ENCODE data around the gene ZNF831.

The ZNF831 gene

DNA sequence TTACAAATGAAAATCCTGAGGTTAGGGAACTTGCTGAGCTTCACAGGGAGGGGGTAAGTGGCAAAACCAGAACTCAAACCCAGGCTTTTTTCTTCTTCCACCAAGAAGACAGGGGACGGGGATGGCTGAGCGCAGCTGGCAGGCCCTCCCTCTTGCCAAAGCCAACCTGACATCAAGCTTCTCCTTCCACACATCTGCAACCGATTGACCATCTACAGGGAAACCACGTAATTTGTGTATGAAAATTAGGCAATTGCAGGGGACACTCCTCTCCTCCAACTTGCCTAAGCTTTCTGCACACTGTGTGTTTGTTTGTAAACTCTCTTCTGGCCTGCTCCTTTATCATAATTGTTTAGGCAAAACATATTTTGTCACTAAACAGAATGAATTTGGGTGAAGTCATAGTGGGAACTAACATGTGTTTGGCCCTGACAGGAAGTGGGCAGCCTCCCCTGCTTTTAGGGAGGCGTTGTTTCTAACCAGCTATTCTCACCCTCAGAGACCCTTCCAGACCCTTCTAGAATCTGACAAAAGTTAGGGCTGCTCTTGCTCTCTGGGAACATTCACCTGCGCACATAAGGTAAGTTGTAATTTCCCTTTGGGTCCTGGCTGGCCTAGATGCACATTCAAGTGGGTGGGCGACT, 18.9 kb downstream of the ZNF831 start:
- DNase-seq = no peak

DNA sequence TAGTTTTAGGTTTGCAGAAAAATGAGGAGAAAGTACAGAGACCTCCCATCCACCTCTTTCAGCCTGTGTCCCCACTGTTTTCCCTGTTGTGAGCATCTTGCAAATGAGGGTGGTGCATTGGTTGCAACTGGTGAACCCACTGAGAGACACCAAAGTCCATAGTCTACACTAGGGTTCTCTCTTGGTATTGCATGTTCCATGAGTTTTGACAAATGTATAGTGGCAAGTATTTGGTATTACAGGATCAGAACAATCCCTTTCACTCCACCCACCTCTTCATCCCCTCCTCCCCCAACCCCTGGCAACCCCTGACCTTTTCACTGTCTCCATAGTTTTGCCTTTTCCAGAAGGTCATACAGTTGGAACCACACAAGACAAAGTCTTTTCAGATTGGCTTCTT, 20.1 kb downstream of the ZNF831 start:
- no peak for DNase-seq

DNA sequence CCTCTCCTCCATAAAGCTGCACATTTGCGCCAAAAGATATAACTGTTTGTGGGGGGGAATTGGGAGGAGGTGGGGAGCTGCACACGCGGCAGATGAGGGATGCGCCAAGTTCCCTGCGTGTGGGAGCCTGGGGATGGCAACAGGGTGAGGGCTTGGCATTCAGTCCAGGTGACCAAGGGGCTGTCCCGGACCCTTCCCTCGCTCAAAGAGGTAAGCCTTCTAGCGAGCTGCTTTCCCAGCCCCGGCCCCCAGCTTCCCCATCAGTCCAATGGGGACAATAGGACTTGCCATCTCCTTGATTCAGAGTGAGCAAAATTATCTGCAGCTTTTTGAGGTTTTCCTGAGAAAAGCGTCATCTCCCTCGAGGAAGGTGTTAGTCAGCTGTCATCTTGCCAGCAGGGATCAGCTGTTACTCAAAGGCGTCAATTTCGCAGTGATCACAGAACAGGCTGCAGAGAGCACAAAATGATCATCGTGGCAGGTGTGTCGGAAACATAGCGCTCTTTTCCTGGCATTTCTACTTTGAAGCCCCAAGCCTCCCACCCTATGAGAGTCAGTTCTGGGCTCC, 21.3 kb downstream of the ZNF831 start:
- no peak for DNase-seq

DNA sequence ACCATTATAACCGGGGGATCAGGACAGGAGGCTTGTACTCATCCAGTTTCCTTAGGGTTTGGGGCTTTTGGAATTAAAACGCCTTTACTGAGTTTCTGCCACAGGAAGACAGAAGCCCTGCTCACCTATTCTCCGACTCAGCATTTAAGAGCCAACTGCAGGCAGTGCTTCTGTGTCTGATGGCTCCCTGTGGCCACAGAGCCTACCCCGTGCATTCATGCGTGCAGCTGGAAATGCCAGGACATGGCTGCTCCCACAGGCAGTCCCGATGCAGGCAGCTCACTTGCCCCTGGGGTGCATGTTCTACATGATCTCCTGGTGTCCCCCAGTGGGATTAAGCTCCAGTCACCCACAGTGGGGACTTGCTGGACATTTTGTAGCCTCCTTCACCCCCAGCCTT, 22.2 kb downstream of the ZNF831 start:
- DNase-seq = no peak

DNA sequence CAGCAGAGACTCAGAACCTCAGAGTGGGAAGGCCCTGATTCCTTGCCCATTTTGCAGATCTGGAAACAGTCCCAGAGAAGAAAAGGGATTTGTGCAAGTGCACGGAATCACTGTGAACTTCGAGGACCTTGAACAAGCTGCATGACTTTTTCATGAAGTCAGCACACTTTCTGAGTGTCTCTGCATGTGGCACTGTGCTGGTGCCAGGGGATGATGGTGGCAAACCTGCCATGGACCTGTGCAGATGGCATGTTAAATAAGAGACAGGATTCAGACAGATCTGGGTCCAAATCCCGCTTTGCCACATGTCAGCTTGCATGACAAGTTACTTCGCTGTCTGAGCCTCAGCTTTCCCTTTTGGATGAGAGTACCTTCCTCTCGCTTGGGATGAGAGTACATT, 26.8 kb downstream of the ZNF831 start:
- DNase-seq = no peak

DNA sequence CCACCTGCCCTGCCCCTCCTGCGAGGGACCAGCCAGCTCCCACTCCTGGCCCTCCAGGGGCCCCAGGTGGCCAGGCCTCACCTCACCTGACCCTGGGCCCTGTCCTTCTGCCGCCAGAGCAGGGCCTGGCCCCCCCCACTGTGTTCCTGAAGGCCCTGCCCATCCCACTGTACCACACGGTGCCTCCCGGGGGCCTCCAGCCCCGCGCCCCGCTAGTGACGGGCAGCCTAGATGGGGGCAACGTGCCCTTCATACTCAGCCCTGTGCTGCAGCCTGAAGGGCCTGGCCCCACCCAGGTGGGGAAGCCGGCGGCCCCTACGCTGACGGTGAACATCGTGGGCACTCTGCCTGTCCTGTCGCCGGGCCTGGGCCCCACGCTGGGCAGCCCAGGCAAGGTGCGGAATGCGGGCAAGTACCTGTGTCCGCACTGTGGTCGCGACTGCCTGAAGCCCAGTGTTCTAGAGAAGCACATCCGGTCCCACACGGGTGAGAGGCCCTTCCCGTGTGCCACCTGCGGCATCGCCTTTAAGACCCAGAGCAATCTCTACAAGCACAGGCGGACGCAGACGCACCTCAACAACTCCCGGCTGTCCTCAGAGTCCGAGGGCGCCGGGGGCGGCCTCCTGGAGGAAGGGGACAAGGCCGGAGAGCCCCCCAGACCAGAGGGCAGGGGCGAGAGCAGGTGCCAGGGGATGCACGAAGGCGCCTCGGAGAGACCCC, 27.6 kb downstream of the ZNF831 start:
- DNase-seq = no peak

DNA sequence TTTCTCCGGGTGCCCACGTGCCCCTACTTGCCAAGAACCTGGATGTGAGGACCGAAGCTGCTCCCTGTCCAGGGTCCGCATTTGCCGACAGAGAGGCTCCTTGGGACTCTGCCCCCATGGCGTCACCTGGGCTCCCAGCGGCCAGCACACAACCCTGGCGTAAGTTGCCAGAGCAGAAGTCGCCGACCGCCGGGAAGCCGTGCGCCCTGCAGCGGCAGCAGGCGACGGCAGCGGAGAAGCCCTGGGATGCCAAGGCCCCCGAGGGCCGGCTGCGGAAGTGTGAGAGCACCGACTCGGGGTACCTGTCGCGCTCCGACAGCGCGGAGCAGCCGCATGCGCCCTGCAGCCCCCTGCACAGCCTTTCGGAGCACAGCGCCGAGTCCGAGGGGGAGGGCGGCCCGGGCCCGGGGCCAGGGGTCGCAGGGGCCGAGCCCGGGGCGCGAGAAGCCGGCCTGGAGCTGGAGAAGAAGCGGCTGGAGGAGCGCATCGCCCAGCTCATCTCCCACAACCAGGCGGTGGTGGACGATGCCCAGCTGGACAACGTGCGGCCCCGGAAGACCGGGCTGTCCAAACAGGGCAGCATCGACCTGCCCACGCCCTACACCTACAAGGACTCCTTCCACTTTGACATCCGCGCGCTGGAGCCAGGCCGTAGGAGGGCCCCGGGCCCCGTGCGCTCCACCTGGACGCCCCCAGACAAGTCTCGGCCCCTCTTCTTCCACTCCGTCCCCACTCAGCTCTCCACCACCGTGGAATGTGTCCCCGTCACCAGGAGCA, 28.3 kb downstream of the ZNF831 start:
- DNase-seq = no peak

DNA sequence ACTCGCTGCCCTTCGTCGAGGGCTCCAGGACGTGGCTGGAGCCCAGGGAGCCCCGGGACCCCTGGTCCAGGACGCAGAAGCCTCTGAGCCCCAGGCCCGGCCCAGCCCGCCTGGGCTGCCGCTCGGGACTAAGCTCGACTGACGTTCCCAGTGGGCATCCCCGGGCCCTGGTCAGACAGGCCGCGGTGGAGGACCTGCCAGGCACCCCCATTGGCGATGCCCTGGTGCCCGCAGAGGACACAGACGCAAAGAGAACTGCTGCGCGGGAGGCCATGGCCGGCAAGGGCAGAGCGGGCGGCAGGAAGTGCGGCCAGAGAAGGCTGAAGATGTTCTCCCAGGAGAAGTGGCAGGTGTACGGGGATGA, 28.9 kb downstream of the ZNF831 start:
- DNase-seq = no peak

DNA sequence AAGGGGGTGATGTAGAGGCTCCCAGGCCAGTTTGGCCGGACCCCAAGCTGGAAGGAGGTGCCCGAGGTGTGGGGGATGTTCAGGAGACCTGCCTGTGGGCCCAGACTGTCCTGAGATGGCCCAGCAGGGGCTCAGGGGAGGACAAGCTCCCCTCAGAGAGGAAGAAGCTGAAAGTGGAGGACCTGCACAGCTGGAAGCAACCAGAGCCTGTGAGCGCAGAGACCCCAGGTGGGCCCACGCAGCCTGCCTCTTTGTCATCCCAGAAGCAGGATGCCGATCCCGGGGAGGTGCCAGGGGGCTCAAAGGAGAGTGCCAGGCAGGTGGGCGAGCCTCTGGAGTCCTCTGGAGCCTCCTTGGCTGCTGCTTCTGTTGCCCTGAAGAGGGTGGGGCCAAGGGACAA, 29.7 kb downstream of the ZNF831 start:
- no peak for DNase-seq

DNA sequence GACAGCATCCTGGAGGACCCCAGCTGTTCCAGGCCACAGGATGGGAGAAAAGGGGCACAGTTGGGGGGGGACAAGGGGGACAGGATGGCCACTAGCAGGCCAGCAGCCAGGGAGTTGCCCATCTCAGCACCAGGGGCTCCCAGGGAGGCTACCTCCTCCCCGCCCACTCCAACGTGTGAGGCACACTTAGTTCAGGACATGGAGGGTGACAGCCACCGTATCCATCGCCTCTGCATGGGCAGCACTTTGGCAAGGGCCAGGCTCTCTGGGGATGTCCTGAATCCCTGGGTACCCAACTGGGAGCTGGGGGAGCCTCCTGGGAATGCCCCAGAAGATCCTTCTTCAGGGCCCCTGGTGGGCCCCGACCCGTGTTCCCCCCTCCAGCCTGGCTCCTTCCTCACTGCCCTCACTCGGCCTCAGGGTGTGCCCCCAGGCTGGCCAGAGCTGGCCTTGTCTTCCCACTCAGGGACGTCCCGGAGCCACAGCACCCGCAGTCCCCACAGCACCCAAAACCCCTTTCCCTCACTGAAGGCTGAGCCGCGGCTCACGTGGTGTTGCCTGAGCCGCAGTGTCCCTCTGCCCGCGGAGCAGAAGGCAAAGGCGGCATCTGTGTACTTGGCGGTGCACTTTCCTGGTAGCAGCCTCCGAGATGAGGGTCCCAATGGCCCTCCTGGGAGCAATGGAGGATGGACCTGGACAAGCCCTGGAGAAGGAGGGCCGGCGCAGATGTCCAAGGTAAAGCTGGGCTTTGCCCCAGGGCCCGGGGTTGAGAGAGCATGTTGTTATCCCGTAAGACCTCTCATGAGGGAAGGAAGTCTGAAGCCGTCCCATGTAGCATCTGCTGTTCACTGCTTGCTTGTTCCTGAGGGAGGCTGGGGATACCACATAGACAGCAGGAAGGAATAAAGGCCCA, 30.7 kb downstream of the ZNF831 start:
- no peak for DNase-seq

DNA sequence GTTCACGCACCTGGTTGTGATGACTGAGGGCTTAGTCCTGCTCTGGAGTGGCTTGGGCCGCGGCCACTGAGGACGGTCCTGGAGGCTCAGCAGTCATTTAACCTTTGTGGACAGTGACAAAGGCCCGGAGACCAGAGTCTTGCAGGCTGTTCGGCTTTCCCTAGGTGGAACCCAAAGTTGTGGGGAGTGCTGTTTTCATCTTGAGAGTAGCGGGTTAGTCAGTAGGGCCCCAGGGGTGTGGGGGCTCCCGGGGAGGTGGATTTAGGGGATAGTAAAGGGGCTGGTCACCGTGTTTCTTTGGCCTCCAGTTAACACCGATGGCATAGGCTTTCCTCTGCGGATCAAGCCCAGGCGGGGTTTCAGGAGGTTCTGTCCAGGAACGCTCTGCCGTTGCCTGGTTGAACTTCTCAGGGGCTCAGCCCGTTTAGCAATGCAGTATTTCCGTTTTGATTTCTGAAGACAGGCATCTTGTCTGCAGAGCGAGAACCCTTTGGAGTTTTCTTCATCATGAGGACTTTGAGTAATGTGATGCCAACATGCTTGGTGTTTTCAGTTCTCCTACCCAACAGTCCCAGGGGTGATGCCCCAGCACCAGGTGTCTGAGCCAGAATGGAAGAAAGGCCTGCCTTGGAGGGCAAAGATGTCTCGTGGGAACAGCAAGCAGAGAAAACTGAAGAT, 31.8 kb downstream of the ZNF831 start:
- no peak for DNase-seq

DNA sequence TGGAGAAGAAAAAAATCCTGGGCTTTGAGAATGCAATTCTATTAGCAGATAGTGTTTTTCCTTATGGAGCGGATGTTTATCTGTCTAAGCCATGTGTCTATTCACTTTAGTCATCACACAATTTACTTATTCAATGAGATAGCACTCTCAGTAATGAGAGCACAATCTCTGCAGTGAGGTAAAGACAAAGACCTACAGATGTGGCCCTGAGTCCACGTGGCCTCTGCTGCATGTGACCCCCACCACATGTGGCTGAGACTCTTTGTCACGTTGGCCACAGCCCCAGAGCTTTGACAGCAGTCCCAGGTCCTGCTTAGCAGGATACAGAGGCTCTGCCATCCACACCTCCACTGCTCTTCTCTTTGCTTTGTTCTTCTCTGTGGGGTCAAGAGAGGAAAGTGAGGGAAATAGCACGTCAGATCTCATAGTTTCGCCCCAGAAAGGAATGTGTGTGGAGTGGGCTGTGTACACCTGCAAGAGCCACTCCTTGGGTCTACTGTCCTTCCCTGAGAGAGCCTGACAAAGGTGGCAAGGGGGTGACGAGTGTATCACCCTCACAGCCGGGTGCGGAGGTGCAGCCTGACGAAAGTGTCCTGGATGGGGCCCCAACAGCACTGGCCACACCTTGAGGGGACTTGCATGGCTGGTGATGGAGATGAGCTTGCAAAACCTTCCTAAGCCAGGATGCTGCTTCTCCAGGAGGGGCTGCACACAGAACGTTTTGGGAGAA, 40.7 kb downstream of the ZNF831 start:
- DNase-seq = no peak

DNA sequence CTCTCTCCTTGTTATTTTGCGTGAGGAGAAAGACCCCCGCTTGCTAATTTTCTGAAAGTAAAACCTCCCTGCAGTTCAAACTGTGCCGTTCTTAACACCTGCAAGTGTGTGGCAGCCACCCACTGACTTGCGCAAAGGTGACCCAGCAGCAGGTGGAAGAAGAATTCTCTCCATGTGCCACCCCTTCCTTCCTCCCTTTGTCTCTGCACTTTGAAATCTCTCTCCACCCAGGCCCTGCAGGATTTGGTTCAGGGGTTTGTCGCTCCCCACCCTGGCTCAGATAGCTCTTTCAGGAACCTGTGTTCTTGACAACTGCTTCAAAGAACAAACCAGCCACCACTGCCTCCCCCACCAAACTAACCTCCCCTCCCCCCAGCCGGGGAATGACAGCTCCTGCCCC, 41.4 kb downstream of the ZNF831 start:
- DNase-seq = no peak

DNA sequence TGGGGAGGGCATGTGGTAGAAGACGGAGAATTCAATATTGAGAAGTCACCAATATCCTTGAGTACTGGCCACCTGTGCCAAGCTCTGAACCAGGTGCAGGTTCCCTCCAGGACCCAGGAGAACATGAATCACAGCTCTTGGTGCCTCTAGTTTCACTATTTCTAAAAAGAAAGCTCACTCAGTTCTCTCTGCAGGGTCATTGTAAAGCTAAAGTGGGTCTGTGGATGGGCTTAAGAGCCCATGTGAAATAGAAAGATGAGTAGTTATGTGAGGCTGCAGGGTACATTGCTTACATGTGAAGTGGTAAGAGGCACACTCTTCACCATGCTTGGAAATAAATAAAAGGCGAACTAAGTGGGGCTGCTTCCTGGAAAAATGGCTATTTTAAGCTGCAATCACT, 43.6 kb downstream of the ZNF831 start:
- no peak for DNase-seq

DNA sequence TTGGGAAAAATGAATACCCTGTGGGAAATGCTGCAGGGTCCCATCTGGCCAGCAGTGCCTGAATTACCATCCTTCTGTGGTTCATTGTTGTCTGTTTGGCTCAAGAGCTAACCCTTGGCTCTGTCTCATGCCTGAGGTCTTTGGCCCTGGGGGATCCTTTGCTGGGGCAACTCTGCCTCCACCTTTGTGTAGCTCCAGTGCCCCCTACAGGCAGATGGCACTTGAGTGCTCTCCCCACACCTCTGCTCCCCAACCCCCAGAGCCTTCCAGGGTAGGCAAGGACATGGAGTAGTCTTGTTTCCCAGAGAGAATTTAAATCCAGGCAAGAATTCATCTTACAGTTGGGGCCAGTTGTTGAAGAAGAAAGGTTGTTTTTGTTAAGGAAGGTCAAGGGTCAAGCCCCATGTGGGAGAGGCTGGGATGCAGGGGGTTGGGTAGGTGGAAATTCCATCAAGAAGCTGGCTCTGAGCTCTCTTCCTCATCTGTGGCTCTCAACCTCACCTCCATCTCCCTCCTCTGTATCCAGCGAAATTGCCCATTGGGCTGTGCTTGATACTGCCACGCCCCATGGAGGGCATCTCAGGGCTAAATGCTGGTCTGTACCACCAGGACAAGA, 44.2 kb downstream of the ZNF831 start:
- no peak for DNase-seq

DNA sequence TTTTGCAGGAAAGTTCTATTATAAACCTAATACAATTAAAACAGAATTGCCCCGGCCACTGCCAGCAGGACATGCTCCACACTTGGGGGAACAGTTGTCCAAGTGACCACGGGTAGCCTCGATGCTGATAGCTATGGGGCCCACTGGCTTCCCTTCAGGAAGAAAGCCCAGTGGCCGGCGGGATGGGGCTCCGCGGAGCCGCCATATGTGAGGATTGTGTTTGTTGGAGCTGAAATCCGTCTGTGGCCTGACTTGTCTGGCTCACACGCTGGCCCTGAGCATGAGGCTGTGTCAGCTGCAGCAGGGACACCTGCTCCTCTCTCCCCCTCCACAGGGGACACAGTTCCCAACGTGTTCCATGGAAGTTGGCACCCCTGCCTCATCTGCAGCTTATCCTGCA, 46.6 kb downstream of the ZNF831 start:
- DNase-seq = no peak

DNA sequence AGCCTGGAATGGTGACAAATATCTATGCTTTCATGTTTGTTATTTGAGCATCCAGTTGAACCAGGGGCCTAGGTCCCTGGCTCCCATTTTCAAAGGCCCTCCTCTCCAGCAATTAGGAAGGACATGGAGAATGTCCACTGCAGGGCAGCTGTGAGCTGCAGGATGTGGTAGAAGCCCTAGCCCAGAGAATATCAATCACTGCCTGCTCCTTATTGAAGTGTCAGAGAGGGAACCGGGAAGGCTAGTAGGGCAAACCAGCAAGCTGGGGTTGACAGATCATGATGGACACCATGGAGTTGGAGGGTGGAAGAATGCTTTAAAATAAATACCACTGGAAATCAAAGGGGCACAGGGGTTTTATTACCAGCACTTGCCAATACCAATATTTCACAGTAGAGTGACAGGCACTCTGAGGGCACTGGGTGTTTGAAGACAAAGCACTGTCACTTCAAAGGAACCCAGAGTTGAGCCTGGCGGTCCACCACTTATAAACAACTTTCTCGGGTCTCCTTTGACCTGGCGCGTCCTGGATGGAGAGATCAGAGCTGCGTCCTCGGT, 47.7 kb downstream of the ZNF831 start:
- no peak for DNase-seq

DNA sequence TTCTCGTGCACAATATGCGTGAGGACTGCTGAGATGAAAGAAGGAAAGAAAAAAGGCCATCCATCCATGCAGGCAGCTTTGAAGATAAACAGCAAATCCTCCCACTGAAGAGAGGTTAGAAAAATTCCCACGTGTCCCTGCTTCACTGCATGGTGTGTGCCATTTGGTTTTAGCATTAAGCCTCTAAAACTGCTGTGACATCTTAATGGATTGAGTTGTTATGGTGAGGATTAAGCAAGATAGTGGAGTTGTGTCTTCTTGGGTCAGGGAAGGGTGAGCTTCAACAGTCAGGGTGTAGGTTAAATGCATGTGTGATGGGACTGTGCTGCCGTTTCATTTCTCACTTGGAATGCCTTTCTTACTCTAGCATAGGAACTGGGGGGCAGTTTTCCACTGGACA, 50.5 kb downstream of the ZNF831 start:
- no peak for DNase-seq

DNA sequence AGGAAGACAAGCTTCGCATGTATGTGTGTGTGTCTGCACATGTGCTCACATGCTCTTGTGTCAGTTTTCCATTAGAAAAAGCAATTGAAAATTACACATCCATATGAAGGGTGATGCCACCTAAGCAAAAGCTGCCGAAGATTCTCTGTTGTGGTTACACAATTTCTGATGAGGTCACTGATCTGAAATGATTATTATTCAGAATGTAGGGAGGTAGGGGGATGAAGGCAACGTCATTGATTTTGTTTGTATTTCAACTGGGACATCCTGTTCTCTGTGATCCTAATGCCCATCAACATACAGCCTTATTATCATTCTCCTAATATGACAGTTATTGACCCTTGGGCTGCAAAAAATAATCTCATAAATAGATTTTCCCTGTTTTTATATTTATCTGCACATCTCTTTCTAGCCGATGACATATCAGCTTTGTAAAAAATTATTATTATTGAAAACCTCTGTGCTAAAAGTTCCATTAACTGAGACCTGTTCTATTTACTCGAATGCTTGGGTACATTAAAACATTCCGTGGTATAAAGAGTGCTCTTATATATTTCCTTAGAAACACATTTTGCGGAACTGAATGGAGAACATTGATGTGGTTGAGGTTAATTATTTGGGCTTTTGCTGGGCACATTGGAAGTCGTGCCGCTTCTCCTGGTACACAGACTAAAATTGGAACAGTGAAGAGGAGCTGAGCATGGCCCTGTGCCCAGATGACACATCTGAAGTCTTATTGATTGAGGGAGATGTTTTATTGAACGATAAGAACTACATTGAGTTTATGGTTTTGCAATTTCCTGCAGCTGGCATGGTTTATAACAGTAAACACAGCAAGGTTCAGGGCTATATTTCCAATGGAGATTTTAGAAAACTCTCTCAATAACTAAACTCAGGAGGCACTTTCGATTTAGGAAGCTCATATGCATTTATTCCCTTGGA, 51.3 kb downstream of the ZNF831 start:
- no peak for DNase-seq

DNA sequence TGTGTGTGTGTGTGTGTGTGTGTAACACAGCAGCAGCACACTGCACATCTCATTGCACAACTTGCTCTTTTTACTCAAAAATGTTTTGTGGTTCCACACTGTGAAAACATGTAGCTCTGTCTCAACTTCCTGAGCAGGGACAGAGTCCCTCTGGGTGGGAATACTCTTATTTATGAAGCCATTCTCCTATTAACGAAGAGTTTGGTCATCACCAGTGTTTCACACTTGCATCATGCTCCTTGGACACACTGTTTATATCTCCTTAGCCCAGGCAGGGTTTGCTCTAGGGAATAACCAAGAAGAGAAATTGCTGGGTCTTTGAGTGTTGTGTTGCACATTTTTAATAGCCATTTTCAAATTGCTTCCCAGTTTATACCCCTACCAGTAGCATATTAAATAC, 53.6 kb downstream of the ZNF831 start:
- DNase-seq = no peak

Measured in SIG-M5 (cell line).